Mesothelial cell of epicardium (in vitro differentiated cells): ENCODE results near the gene KRT15. TPM values are rescaled to one million over a fixed set of nuclear protein-coding genes. Genes with fewer than 3 reads are reported as not detected.
A peak's percentile ranks its signal among the peaks of the same experiment; 100 is the strongest.

Source experiments
- DNase-seq, 2 experiments: peaks; one replicate each; pipeline ENCODE4 v3.0.0; 2021; ENCODE audit warnings: low spot score in 2 of 2; ENCODE audit not compliant: unreplicated experiment in 2 of 2
- H3K27ac Mint-ChIP-seq: 2 replicates; pipeline ENCODE4 v1.8.0; 2021; ENCODE audit warnings: mixed read lengths
- H3K27me3 Mint-ChIP-seq: 2 replicates; pipeline ENCODE4 v1.8.0; 2021; ENCODE audit warnings: low read depth, mixed read lengths
- H3K36me3 Mint-ChIP-seq: 2 replicates; pipeline ENCODE4 v1.8.0; 2021; ENCODE audit warnings: mixed read lengths
- H3K4me1 Mint-ChIP-seq: 2 replicates; pipeline ENCODE4 v1.8.0; 2021; ENCODE audit warnings: mixed read lengths
- H3K4me3 Mint-ChIP-seq: 2 replicates; pipeline ENCODE4 v1.8.0; 2021; ENCODE audit warnings: mild to moderate bottlenecking, moderate library complexity, mixed read lengths
- H3K9me3 Mint-ChIP-seq: 2 replicates; pipeline ENCODE4 v1.8.0; 2021; ENCODE audit warnings: mixed read lengths
- total RNA-seq: library from RNA; stranded (reverse); gene quantifications from 3 replicates; pipeline ENCODE4 v1.2.1, GENCODE V29; 2021
- TF ChIP-seq, protein P1 (sequence below): fragments of 200-600 bp; sonication (generic); IDR thresholded peaks from one replicate; pipeline ENCODE4 v1.5.0; 2021; ENCODE audit warnings: antibody characterized with exemption; ENCODE audit not compliant: unreplicated experiment

Gene KRT15
- total RNA-seq, 1 donor from 2014 or later = 8.5 TPM

- TF ChIP-seq, protein P1, sequence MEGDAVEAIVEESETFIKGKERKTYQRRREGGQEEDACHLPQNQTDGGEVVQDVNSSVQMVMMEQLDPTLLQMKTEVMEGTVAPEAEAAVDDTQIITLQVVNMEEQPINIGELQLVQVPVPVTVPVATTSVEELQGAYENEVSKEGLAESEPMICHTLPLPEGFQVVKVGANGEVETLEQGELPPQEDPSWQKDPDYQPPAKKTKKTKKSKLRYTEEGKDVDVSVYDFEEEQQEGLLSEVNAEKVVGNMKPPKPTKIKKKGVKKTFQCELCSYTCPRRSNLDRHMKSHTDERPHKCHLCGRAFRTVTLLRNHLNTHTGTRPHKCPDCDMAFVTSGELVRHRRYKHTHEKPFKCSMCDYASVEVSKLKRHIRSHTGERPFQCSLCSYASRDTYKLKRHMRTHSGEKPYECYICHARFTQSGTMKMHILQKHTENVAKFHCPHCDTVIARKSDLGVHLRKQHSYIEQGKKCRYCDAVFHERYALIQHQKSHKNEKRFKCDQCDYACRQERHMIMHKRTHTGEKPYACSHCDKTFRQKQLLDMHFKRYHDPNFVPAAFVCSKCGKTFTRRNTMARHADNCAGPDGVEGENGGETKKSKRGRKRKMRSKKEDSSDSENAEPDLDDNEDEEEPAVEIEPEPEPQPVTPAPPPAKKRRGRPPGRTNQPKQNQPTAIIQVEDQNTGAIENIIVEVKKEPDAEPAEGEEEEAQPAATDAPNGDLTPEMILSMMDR = no peak
- Mint-ChIP-seq H3K4me3 (no peak overlapping the region), H3K27ac (peak overlapping the region; percentile 99)
Observed at GRCh38 chr17:41547921-41548843, 29.5 kb upstream of the KRT15 start.

GRCh38 chr17:41547378-41547841 is 28.7 kb upstream of the KRT15 start:
- TF ChIP-seq, protein P1 = no peak
- DNase-seq = no peak
- no peaks in the 10 kb centered on the region for H3K9me3 Mint-ChIP-seq

More at GRCh38 chr17:41547921-41548843, 29.5 kb upstream of the KRT15 start:
- Mint-ChIP-seq H3K27me3 (no peaks in the 10 kb centered on the region), H3K36me3 (no peaks in the 10 kb centered on the region), H3K9me3 (no peaks in the 10 kb centered on the region), H3K4me1 (peaks cover 64% of the 10 kb centered on the region)
- no peak for DNase-seq

GRCh38 chr17:41546819-41547218 is 28.1 kb upstream of the KRT15 start:
- TF ChIP-seq, protein P1 = no peak
- H3K27ac Mint-ChIP-seq = peak overlapping the region; percentile 99
- H3K4me1 Mint-ChIP-seq = peaks cover 55% of the 10 kb centered on the region
- no peaks in the 10 kb centered on the region for H3K27me3 Mint-ChIP-seq
- H3K9me3 Mint-ChIP-seq = no peaks in the 10 kb centered on the region
- DNase-seq = no peak
- no peak overlapping the region for H3K4me3 Mint-ChIP-seq
- no peaks in the 10 kb centered on the region for H3K36me3 Mint-ChIP-seq

More at GRCh38 chr17:41547378-41547841, 28.7 kb upstream of the KRT15 start:
- H3K36me3 Mint-ChIP-seq = no peaks in the 10 kb centered on the region
- H3K4me3 Mint-ChIP-seq = no peak overlapping the region
- peaks cover 58% of the 10 kb centered on the region for H3K4me1 Mint-ChIP-seq
- H3K27ac Mint-ChIP-seq = peak overlapping the region; percentile 99
- H3K27me3 Mint-ChIP-seq = no peaks in the 10 kb centered on the region

DNA sequence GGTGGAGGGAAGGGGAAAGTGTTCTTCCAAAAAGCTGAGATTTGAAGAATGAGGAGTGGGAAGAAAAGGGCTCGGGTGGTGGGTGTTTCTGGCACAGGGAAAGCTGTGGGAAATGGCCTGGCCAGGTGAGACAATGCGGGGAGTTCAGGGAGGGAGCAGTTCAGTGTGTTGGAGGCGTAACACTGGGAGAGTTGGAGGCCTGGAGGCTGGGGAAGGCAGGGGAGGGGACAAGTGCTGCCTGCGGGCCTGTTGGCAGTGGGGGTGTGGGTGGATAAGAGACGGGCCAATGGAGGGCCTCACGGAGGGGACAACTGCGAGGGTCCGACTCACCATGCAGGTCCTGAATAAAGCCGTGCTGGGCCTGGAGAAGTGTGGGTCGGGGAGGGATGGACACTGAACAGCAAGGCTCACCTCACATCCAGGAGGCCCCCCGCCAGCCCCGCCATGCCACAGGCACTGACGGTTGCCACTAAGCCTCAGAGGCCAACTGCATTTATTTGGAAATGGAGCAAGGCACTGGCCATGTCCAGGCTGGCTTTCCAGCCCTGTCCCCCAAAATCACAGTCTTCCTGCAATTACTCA is 27.2 kb upstream of the KRT15 start:
- Mint-ChIP-seq H3K9me3 (no peaks in the 10 kb centered on the region), H3K36me3 (no peaks in the 10 kb centered on the region), H3K4me3 (no peak overlapping the region), H3K4me1 (peaks cover 56% of the 10 kb centered on the region), H3K27me3 (no peaks in the 10 kb centered on the region), H3K27ac (peak overlapping the region; percentile 77)
- DNase-seq = no peak
- TF ChIP-seq, protein P1 = no peak

GRCh38 chr17:41544935-41545334 is 26.2 kb upstream of the KRT15 start:
- Mint-ChIP-seq H3K27ac (peak overlapping the region; percentile 94), H3K4me1 (peaks cover 57% of the 10 kb centered on the region), H3K4me3 (no peak overlapping the region), H3K9me3 (no peaks in the 10 kb centered on the region), H3K36me3 (no peaks in the 10 kb centered on the region), H3K27me3 (no peaks in the 10 kb centered on the region)
- no peak for DNase-seq
- TF ChIP-seq, protein P1 = no peak
